Measurements from ENCODE around the gene SEMA7A. TPM values are rescaled to one million over a fixed set of nuclear protein-coding genes. Genes with fewer than 3 reads are reported as not detected.

The SEMA7A gene
- total and polyA plus RNA-seq, 2 donors from 2014 or later: 2.8 to 3.6 TPM

DNA sequence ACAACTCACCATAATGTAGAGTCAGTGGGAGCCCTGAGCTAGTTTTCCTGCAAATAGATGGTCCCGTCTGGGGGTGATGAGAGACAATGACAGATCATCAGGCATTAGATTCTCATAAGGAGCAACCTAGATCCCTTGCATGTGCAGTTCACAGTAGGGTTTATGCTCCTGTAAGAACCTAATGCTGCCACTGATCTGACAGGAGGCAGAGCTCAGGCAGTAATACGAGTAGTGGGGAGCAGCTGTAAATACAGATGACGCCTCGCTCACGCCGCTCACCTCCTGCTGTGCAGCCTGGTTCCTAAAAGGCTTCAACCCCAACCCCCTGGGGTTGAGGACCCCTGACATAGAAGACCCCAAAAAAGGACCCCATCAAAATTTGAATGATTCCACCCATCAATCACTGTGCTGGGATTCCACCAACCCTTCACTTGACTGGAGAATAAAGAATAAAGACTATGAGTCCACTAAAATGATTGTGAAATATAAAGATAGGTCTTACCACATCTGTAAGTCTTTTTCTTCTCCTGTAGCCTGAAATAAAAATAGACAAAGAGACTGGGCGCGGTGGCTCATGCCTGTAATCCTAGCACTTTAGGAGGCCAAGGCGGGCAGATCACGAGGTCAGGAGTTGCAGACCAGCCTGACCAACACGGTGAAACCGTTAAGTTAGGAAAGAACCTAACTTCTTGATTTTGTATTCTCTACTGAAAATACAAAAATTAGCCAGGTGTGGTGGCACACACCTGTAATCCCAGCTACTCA is 37.1 kb upstream of the SEMA7A start:
- intact Hi-C loops (cut with DNase I): no loop called here
- no peak for DNase-seq
- no peaks in the 10 kb centered on the region for H3K4me1 ChIP-seq (ENCODE audit: control insufficient read depth in 2 of 3, insufficient read depth in 2 of 3, low read depth in 1 of 3, low read length in 3 of 3)
- no peak for FAIRE-seq
- no peaks in the 10 kb centered on the region for H3K9me3 ChIP-seq (ENCODE audit: control insufficient read depth in 2 of 3, insufficient read depth in 1 of 3, low read length in 3 of 3)
- H3K36me3 ChIP-seq (ENCODE audit: control insufficient read depth in 2 of 3, insufficient read depth in 3 of 3, low read length in 3 of 3): no peaks in the 10 kb centered on the region
- no peak overlapping the region for H3K9ac ChIP-seq (ENCODE audit: low read length in 3 of 3)
- no peak overlapping the region for H3K4me3 ChIP-seq (ENCODE audit: low read length in 3 of 3)
- no peak overlapping the region for H3K27ac ChIP-seq (ENCODE audit: low read depth in 2 of 2, low read length in 2 of 2)
- H3K27me3 ChIP-seq (ENCODE audit: control insufficient read depth, insufficient read depth, low read length): no peaks in the 10 kb centered on the region
- TF ChIP-seq CTCF (IDR thresholded peaks at IDR 0.05; ENCODE audit: borderline replicate concordance, extremely low read depth, insufficient read depth): no peak

GRCh38 chr15:74468341-74469032 is 34.7 kb upstream of the SEMA7A start:
- Histone ChIP-seq H3K9ac (ENCODE audit: low read length in 3 of 3) (no peak overlapping the region), H3K4me3 (ENCODE audit: low read length in 3 of 3) (no peak overlapping the region), H3K4me1 (ENCODE audit: control insufficient read depth in 2 of 3, insufficient read depth in 2 of 3, low read depth in 1 of 3, low read length in 3 of 3) (no peaks in the 10 kb centered on the region), H3K36me3 (ENCODE audit: control insufficient read depth in 2 of 3, insufficient read depth in 3 of 3, low read length in 3 of 3) (no peaks in the 10 kb centered on the region), H3K9me3 (ENCODE audit: control insufficient read depth in 2 of 3, insufficient read depth in 1 of 3, low read length in 3 of 3) (no peaks in the 10 kb centered on the region), H3K27me3 (ENCODE audit: control insufficient read depth, insufficient read depth, low read length) (no peaks in the 10 kb centered on the region), H3K27ac (ENCODE audit: low read depth in 2 of 2, low read length in 2 of 2) (no peak overlapping the region)
- intact Hi-C loops (cut with DNase I): no loop called here
- no peak for FAIRE-seq
- TF ChIP-seq CTCF (IDR thresholded peaks at IDR 0.05; ENCODE audit: borderline replicate concordance, extremely low read depth, insufficient read depth): no peak
- DNase-seq: no peak

- no peak for FAIRE-seq
- Histone ChIP-seq H3K36me3 (ENCODE audit: control insufficient read depth in 2 of 3, insufficient read depth in 3 of 3, low read length in 3 of 3) (no peaks in the 10 kb centered on the region), H3K27ac (ENCODE audit: low read depth in 2 of 2, low read length in 2 of 2) (no peak overlapping the region), H3K4me1 (ENCODE audit: control insufficient read depth in 2 of 3, insufficient read depth in 2 of 3, low read depth in 1 of 3, low read length in 3 of 3) (peaks cover 0 to 4% (median 0%) of the 10 kb centered on the region in 3 donors), H3K9me3 (ENCODE audit: control insufficient read depth in 2 of 3, insufficient read depth in 1 of 3, low read length in 3 of 3) (no peaks in the 10 kb centered on the region), H3K27me3 (ENCODE audit: control insufficient read depth, insufficient read depth, low read length) (no peaks in the 10 kb centered on the region), H3K4me3 (ENCODE audit: low read length in 3 of 3) (no peak overlapping the region), H3K9ac (ENCODE audit: low read length in 3 of 3) (no peak overlapping the region)
- intact Hi-C loops (cut with DNase I): no loop called here
- DNase-seq: no peak
- no peak for TF ChIP-seq CTCF (IDR thresholded peaks at IDR 0.05; ENCODE audit: borderline replicate concordance, extremely low read depth, insufficient read depth)
These were observed 32.8 kb upstream of the SEMA7A start for GRCh38 chr15:74466570-74466969.

Measured in kidney (tissue), 14 donors.